ENCODE results near the gene RASIP1. TPM values are rescaled to one million over a fixed set of nuclear protein-coding genes. Genes with fewer than 3 reads are reported as not detected.

The RASIP1 gene
- total RNA-seq, 1 donor from 2014 or later: 0.43 TPM

- no peak for DNase-seq (ENCODE audit: extremely low spot score, unreplicated experiment)
- Mint-ChIP-seq H3K36me3 (ENCODE audit: unreplicated experiment) (no peaks in the 10 kb centered on the region), H3K27ac (ENCODE audit: unreplicated experiment) (peak overlapping the region; percentile 52), H3K9me3 (ENCODE audit: unreplicated experiment) (no peaks in the 10 kb centered on the region), H3K4me1 (ENCODE audit: unreplicated experiment) (peaks cover 53% of the 10 kb centered on the region), H3K4me3 (ENCODE audit: unreplicated experiment) (peak overlapping the region; percentile 49), H3K27me3 (ENCODE audit: unreplicated experiment) (no peaks in the 10 kb centered on the region)
- TF ChIP-seq CTCF (IDR thresholded peaks at IDR 0.05): no peak
These were observed 23.7 kb downstream of the RASIP1 start for GRCh38 chr19:48716562-48717291.

- Mint-ChIP-seq H3K4me1 (ENCODE audit: unreplicated experiment) (peaks cover 49% of the 10 kb centered on the region), H3K36me3 (ENCODE audit: unreplicated experiment) (no peaks in the 10 kb centered on the region), H3K9me3 (ENCODE audit: unreplicated experiment) (no peaks in the 10 kb centered on the region), H3K4me3 (ENCODE audit: unreplicated experiment) (peak overlapping the region; percentile 32), H3K27me3 (ENCODE audit: unreplicated experiment) (no peaks in the 10 kb centered on the region), H3K27ac (ENCODE audit: unreplicated experiment) (peak overlapping the region; percentile 97)
- TF ChIP-seq CTCF (IDR thresholded peaks at IDR 0.05): no peak
- DNase-seq (ENCODE audit: extremely low spot score, unreplicated experiment): no peak
These were observed 24.7 kb downstream of the RASIP1 start for GRCh38 chr19:48715681-48716171.

GRCh38 chr19:48714759-48715675 is 25.4 kb downstream of the RASIP1 start:
- no peaks in the 10 kb centered on the region for H3K36me3 Mint-ChIP-seq (ENCODE audit: unreplicated experiment)
- no peak for TF ChIP-seq CTCF (IDR thresholded peaks at IDR 0.05)
- no peaks in the 10 kb centered on the region for H3K27me3 Mint-ChIP-seq (ENCODE audit: unreplicated experiment)
- H3K4me1 Mint-ChIP-seq (ENCODE audit: unreplicated experiment): peaks cover 44% of the 10 kb centered on the region
- H3K4me3 Mint-ChIP-seq (ENCODE audit: unreplicated experiment): peak overlapping the region; percentile 86
- H3K27ac Mint-ChIP-seq (ENCODE audit: unreplicated experiment): peak overlapping the region; percentile 97
- no peaks in the 10 kb centered on the region for H3K9me3 Mint-ChIP-seq (ENCODE audit: unreplicated experiment)
- no peak for DNase-seq (ENCODE audit: extremely low spot score, unreplicated experiment)

- peak; percentile 100 for DNase-seq (ENCODE audit: extremely low spot score, unreplicated experiment)
- Mint-ChIP-seq H3K36me3 (ENCODE audit: unreplicated experiment) (no peaks in the 10 kb centered on the region), H3K4me3 (ENCODE audit: unreplicated experiment) (peak overlapping the region; percentile 86), H3K27me3 (ENCODE audit: unreplicated experiment) (no peaks in the 10 kb centered on the region), H3K27ac (ENCODE audit: unreplicated experiment) (peak overlapping the region; percentile 97), H3K9me3 (ENCODE audit: unreplicated experiment) (no peaks in the 10 kb centered on the region), H3K4me1 (ENCODE audit: unreplicated experiment) (peaks cover 41% of the 10 kb centered on the region)
- no peak for TF ChIP-seq CTCF (IDR thresholded peaks at IDR 0.05)
These were observed 26.3 kb downstream of the RASIP1 start for GRCh38 chr19:48713864-48714755.
